CD8-positive, alpha-beta memory T cell (primary cell): ENCODE data around the gene EIPR1. TPM values are rescaled to one million over a fixed set of nuclear protein-coding genes. Genes with fewer than 3 reads are reported as not detected.

Experiments
- CTCF ChIA-PET: fragments of 350-600 bp; sonication (Branson Sonifier 250); formaldehyde crosslinking; loops from one replicate; lab custom pipeline; 2021; ENCODE audit warnings: antibody characterized with exemption; lab: Charles Lee
- POLR2A ChIA-PET: fragments of 350-600 bp; sonication (Branson Sonifier 250); formaldehyde crosslinking; loops from one replicate; lab custom pipeline; 2021; ENCODE audit warnings: antibody characterized with exemption; lab: Charles Lee
- DNase-seq, 5 donors: peaks; one replicate each; pipeline versions ENCODE4 v3.0.0 to v3.0.0-alpha.2; 2020 to 2022; ENCODE audit warnings: mixed read lengths in 1 of 5
- H3K27ac ChIP-seq: one replicate; pipeline ENCODE4 v1.7.0; 2013; ENCODE audit warnings: low read depth, mild to moderate bottlenecking, low read length, moderate library complexity
- H3K27me3 ChIP-seq: 2 replicates; pipeline ENCODE4 v1.7.0; 2013; ENCODE audit warnings: low read length, mild to moderate bottlenecking; ENCODE audit not compliant: insufficient read depth, poor library complexity, severe bottlenecking
- H3K36me3 ChIP-seq: 2 replicates; pipeline ENCODE4 v1.7.0; 2013; ENCODE audit warnings: mild to moderate bottlenecking, low read length, moderate library complexity; ENCODE audit not compliant: insufficient read depth
- H3K4me1 ChIP-seq: 2 replicates; pipeline ENCODE4 v1.7.0; 2013; ENCODE audit warnings: mild to moderate bottlenecking, low read length, moderate library complexity; ENCODE audit not compliant: insufficient read depth
- H3K4me3 ChIP-seq: 2 replicates; pipeline ENCODE4 v1.7.0; 2013; ENCODE audit warnings: mild to moderate bottlenecking, low read length
- H3K9me3 ChIP-seq: 2 replicates; pipeline ENCODE4 v1.7.0; 2013; ENCODE audit warnings: mild to moderate bottlenecking, low read length
- H3K27ac Mint-ChIP-seq, 8 donors: one replicate each; pipeline ENCODE4 v1.8.0; 2020 to 2021; ENCODE audit warnings: mixed read lengths in 8 of 8, mild to moderate bottlenecking in 6 of 8, inconsistent platforms in 3 of 8, moderate library complexity in 3 of 8
- H3K27me3 Mint-ChIP-seq, 2 donors: one replicate each; pipeline ENCODE4 v1.8.0; 2020 to 2021; ENCODE audit warnings: mixed read lengths in 2 of 2, mild to moderate bottlenecking in 1 of 2, moderate library complexity in 1 of 2
- H3K36me3 Mint-ChIP-seq, 3 donors: one replicate each; pipeline ENCODE4 v1.8.0; 2020 to 2021; ENCODE audit warnings: mixed read lengths in 3 of 3, inconsistent platforms in 1 of 3, mild to moderate bottlenecking in 1 of 3
- H3K4me1 Mint-ChIP-seq, 3 donors: one replicate each; pipeline ENCODE4 v1.8.0; 2020 to 2021; ENCODE audit warnings: mixed read lengths in 3 of 3, inconsistent platforms in 1 of 3, mild to moderate bottlenecking in 1 of 3
- H3K4me3 Mint-ChIP-seq, 7 donors: one replicate each; pipeline ENCODE4 v1.8.0; 2020 to 2021; ENCODE audit warnings: mixed read lengths in 7 of 7, mild to moderate bottlenecking in 6 of 7, moderate library complexity in 4 of 7, inconsistent platforms in 2 of 7
- H3K9me3 Mint-ChIP-seq, 5 donors: one replicate each; pipeline ENCODE4 v1.8.0; 2020 to 2022; ENCODE audit warnings: mixed read lengths in 5 of 5, mild to moderate bottlenecking in 3 of 5, moderate library complexity in 2 of 5, inconsistent platforms in 1 of 5
- polyA plus RNA-seq: library from polyadenylated mRNA; unstranded; fragments of 300-500 nt; fragmentation: Illumina TruSeq; gene quantifications from one replicate; pipeline ENCODE4 v1.2.3, GENCODE V29; 2021
- total RNA-seq, 2 experiments: library from RNA; stranded (reverse); gene quantifications; one replicate each; pipeline ENCODE4 v1.2.3, GENCODE V29; 2021

The EIPR1 gene
- total and polyA plus RNA-seq, 3 experiments from 2014 or later, result 39.2 to 43.9 (median 41.6) TPM

DNA sequence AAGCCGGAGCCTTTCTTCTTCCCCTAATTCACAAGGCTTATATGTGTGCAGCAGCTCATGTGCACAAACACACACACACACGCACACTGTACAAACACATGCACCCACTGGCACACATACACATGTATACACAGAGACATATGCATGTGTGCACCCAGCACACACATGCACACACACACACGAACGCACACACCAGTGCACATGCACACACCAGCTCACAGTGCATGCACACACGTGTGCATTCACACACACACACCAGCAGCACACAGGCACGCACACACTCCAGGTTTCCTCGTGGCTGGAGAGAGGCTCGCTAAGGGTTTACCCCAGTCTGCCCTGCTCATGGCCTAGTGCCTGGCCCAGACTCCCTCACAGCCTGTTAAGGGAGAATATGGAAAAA, 234.0 kb downstream of the EIPR1 start:
- Histone ChIP-seq H3K27me3 (no peaks in the 10 kb centered on the region), H3K4me1 (no peaks in the 10 kb centered on the region), H3K27ac (no peak overlapping the region), H3K9me3 (no peaks in the 10 kb centered on the region), H3K4me3 (no peak overlapping the region), H3K36me3 (no peaks in the 10 kb centered on the region)
- CTCF ChIA-PET, result no interaction called here
- Mint-ChIP-seq H3K4me3 (no peak overlapping the region), H3K27me3 (no peaks in the 10 kb centered on the region), H3K9me3 (peaks cover 0 to 2% (median 0%) of the 10 kb centered on the region in 5 donors), H3K4me1 (no peaks in the 10 kb centered on the region), H3K36me3 (no peaks in the 10 kb centered on the region), H3K27ac (peak overlapping the region in 1 of 8 donors; percentile 47)
- POLR2A ChIA-PET, result no interaction called here
- no peak for DNase-seq

GRCh38 chr2:3142961-3143571, 234.6 kb downstream of the EIPR1 start:
- Mint-ChIP-seq H3K27me3 (no peaks in the 10 kb centered on the region), H3K27ac (peak overlapping the region in 1 of 8 donors; percentile 47), H3K4me1 (no peaks in the 10 kb centered on the region), H3K36me3 (no peaks in the 10 kb centered on the region), H3K4me3 (no peak overlapping the region), H3K9me3 (peaks cover 0 to 2% (median 0%) of the 10 kb centered on the region in 5 donors)
- DNase-seq, result no peak
- no peaks in the 10 kb centered on the region for H3K9me3 ChIP-seq
- no peak overlapping the region for H3K4me3 ChIP-seq
- no peaks in the 10 kb centered on the region for H3K4me1 ChIP-seq
- CTCF ChIA-PET, result no interaction called here
- H3K36me3 ChIP-seq, result no peaks in the 10 kb centered on the region
- no peak overlapping the region for H3K27ac ChIP-seq
- H3K27me3 ChIP-seq, result no peaks in the 10 kb centered on the region
- POLR2A ChIA-PET, result no interaction called here

- Mint-ChIP-seq H3K4me3 (no peak overlapping the region), H3K9me3 (peaks cover 0 to 2% (median 0%) of the 10 kb centered on the region in 5 donors), H3K36me3 (no peaks in the 10 kb centered on the region), H3K4me1 (no peaks in the 10 kb centered on the region), H3K27me3 (no peaks in the 10 kb centered on the region), H3K27ac (no peak overlapping the region)
- H3K4me3 ChIP-seq, result no peak overlapping the region
- H3K27ac ChIP-seq, result no peak overlapping the region
- ChIA-PET CTCF (no interaction called here), POLR2A (no interaction called here)
- H3K9me3 ChIP-seq, result no peaks in the 10 kb centered on the region
- no peaks in the 10 kb centered on the region for H3K36me3 ChIP-seq
- no peak for DNase-seq
- no peaks in the 10 kb centered on the region for H3K27me3 ChIP-seq
- H3K4me1 ChIP-seq, result no peaks in the 10 kb centered on the region
These were observed 235.4 kb downstream of the EIPR1 start for GRCh38 chr2:3142210-3142609.

DNA sequence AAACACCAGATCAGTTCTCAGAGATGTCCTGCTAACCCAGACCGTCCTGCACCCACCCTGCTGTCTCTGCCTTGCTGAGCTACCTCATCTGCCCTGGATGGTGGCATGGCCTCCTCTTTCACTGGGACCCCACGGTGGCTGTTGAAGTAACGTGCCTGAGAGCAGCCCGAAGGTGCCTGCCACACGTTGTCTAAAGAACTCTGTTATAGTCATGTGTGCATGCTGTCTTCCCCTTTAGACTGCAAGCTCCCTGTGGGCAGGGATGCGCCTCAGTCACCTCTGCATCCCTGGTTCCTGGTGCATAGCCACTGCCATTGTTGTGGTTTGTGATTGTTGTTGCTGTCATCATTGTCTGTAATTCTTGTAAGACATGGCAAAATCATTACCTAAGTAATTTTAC, 235.9 kb downstream of the EIPR1 start:
- ChIA-PET CTCF (no interaction called here), POLR2A (no interaction called here)
- Mint-ChIP-seq H3K27me3 (no peaks in the 10 kb centered on the region), H3K4me3 (no peak overlapping the region), H3K36me3 (no peaks in the 10 kb centered on the region), H3K9me3 (peaks cover 0 to 2% (median 0%) of the 10 kb centered on the region in 5 donors), H3K4me1 (no peaks in the 10 kb centered on the region), H3K27ac (no peak overlapping the region)
- Histone ChIP-seq H3K27ac (no peak overlapping the region), H3K4me3 (no peak overlapping the region), H3K36me3 (no peaks in the 10 kb centered on the region), H3K27me3 (no peaks in the 10 kb centered on the region), H3K9me3 (no peaks in the 10 kb centered on the region), H3K4me1 (no peaks in the 10 kb centered on the region)
- no peak for DNase-seq

DNA sequence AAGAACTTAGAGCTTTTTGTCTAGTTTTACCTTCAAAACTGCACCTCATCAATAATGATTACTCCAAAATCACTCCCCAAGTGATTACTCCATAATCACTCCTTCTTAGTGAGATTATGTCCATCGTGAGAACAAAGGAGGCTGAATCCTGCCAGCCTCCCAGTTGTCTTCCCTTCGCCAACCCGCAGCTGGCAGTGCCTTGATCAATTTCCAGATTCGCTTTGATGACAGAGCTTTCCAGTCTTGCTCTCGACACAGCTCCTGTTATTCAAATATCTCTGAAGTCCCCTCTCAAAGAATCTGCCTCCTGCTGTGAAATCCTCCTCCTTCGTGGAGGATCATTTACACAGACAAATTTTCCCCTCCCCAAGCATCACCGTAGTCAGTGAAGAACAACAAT, 237.7 kb downstream of the EIPR1 start:
- CTCF ChIA-PET, result no interaction called here
- H3K4me1 ChIP-seq, result no peaks in the 10 kb centered on the region
- no peaks in the 10 kb centered on the region for H3K4me1 Mint-ChIP-seq
- DNase-seq, result no peak
- POLR2A ChIA-PET, result no interaction called here
- no peaks in the 10 kb centered on the region for H3K27me3 Mint-ChIP-seq
- H3K9me3 Mint-ChIP-seq, result peaks cover 0 to 6% (median 3%) of the 10 kb centered on the region in 5 donors
- H3K27me3 ChIP-seq, result no peaks in the 10 kb centered on the region
- H3K4me3 Mint-ChIP-seq, result no peak overlapping the region
- no peak overlapping the region for H3K4me3 ChIP-seq
- H3K36me3 Mint-ChIP-seq, result peaks cover 0 to 7% (median 2%) of the 10 kb centered on the region in 3 donors
- no peaks in the 10 kb centered on the region for H3K9me3 ChIP-seq
- H3K27ac Mint-ChIP-seq, result no peak overlapping the region
- no peaks in the 10 kb centered on the region for H3K36me3 ChIP-seq
- no peak overlapping the region for H3K27ac ChIP-seq

Other genes starting within 250 kb of the EIPR1 start
- 10 to 100 TPM; 74.1 to 76.5 TPM for gene TRAPPC12, start 1.9 kb upstream of the EIPR1 start, total RNA-seq
- 37.1 TPM for gene TRAPPC12, start 1.9 kb upstream of the EIPR1 start, polyA plus RNA-seq
- 10 to 100 TPM; 33.0 to 35.3 TPM for gene ADI1, start 141.7 kb upstream of the EIPR1 start, total RNA-seq
- 24.1 TPM for gene ADI1, start 141.7 kb upstream of the EIPR1 start, polyA plus RNA-seq
- 10 to 100 TPM; 36.5 to 38.1 TPM for gene RNASEH1, start 180.5 kb upstream of the EIPR1 start, total RNA-seq
- 34.4 TPM for gene RNASEH1, start 180.5 kb upstream of the EIPR1 start, polyA plus RNA-seq
- gene RPS7, start 197.4 kb upstream of the EIPR1 start, total RNA-seq, result 1,000 to 10,000 TPM; 1,423 to 1,459 TPM
- 1,173 TPM for gene RPS7, start 197.4 kb upstream of the EIPR1 start, polyA plus RNA-seq
- gene COLEC11, start 217.3 kb upstream of the EIPR1 start, total RNA-seq, result under 1 TPM; 0.24 to 0.29 TPM
- not detected for gene COLEC11, start 217.3 kb upstream of the EIPR1 start, polyA plus RNA-seq